Measurements from ENCODE around the gene SLC2A13. TPM values are rescaled to one million over a fixed set of nuclear protein-coding genes. Genes with fewer than 3 reads are reported as not detected.
"Not testable (repeated sequence)": the region's sequence is repeated elsewhere in the genome, so short reads cannot be mapped to it uniquely, and the experiment has no call there.

The SLC2A13 gene
- total RNA-seq, 1 experiment from 2014 or later = 1.6 TPM

- Histone ChIP-seq H3K4me1 (replicated peaks; ENCODE audit: insufficient read depth) (no peaks in the 10 kb centered on the region), H3F3A (ENCODE audit: insufficient read depth, low read depth) (no peaks in the 10 kb centered on the region), H3K36me3 (ENCODE audit: low read depth) (no peaks in the 10 kb centered on the region), H3K4me3 (no peak overlapping the region), H3K4me2 (no peak overlapping the region), H3K27ac (no peak overlapping the region), H3K79me2 (ENCODE audit: low read depth) (no peaks in the 10 kb centered on the region), H2AFZ (0 out of 2 replicates have a peak overlapping the region, but pooled peaks have one; percentile 29), H3K9me3 (ENCODE audit: insufficient read depth, low read depth) (no peaks in the 10 kb centered on the region), H3K27me3 (ENCODE audit: insufficient read depth, low read depth) (no peaks in the 10 kb centered on the region), H3K9me2 (ENCODE audit: insufficient read depth) (no peaks in the 10 kb centered on the region), H4K20me1 (ENCODE audit: insufficient read depth) (no peaks in the 10 kb centered on the region)
- intact Hi-C loops (cut with micrococcal nuclease; ENCODE audit: unreplicated experiment) = no loop called here
- no peak for TF ChIP-seq EZH2 (IDR thresholded peaks at IDR 0.05; ENCODE audit: low read depth)
- no peak for TF ChIP-seq CTCF (conservative IDR thresholded peaks at IDR 0.05)
- no TSS peak for BruUV-seq (replicated peaks)
- DNase-seq = no peak
- CTCF ChIA-PET = no interaction called here
- POLR2A ChIA-PET (ENCODE audit: unreplicated experiment) = no interaction called here
These were observed 51.2 kb downstream of the SLC2A13 start for GRCh38 chr12:40054555-40055227.

GRCh38 chr12:40049268-40049667, 56.6 kb downstream of the SLC2A13 start:
- POLR2A ChIA-PET (ENCODE audit: unreplicated experiment) = no interaction called here
- no peaks in the 10 kb centered on the region for H3K9me2 ChIP-seq (ENCODE audit: insufficient read depth)
- H3F3A ChIP-seq (ENCODE audit: insufficient read depth, low read depth) = no peaks in the 10 kb centered on the region
- TF ChIP-seq CTCF (conservative IDR thresholded peaks at IDR 0.05) (no peak), EZH2 (IDR thresholded peaks at IDR 0.05; ENCODE audit: low read depth) (no peak)
- no peak overlapping the region for H3K4me2 ChIP-seq
- H3K27me3 ChIP-seq (ENCODE audit: insufficient read depth, low read depth) = no peaks in the 10 kb centered on the region
- no peaks in the 10 kb centered on the region for H4K20me1 ChIP-seq (ENCODE audit: insufficient read depth)
- DNase-seq = no peak
- CTCF ChIA-PET = no interaction called here
- intact Hi-C loops (cut with micrococcal nuclease; ENCODE audit: unreplicated experiment) = no loop called here
- BruUV-seq (replicated peaks) = no TSS peak
- no peaks in the 10 kb centered on the region for H3K79me2 ChIP-seq (ENCODE audit: low read depth)
- no peak overlapping the region for H2AFZ ChIP-seq
- no peak overlapping the region for H3K4me3 ChIP-seq
- H3K4me1 ChIP-seq (replicated peaks; ENCODE audit: insufficient read depth) = no peaks in the 10 kb centered on the region
- no peak overlapping the region for H3K27ac ChIP-seq
- no peaks in the 10 kb centered on the region for H3K36me3 ChIP-seq (ENCODE audit: low read depth)
- no peaks in the 10 kb centered on the region for H3K9me3 ChIP-seq (ENCODE audit: insufficient read depth, low read depth)

- CTCF ChIA-PET; H3K9me2 ChIP-seq (ENCODE audit: insufficient read depth); intact Hi-C loops (cut with micrococcal nuclease; ENCODE audit: unreplicated experiment); H3F3A ChIP-seq (ENCODE audit: insufficient read depth, low read depth); H3K27me3 ChIP-seq (ENCODE audit: insufficient read depth, low read depth); H3K4me2 ChIP-seq; H3K27ac ChIP-seq; DNase-seq; H3K36me3 ChIP-seq (ENCODE audit: low read depth); POLR2A ChIA-PET (ENCODE audit: unreplicated experiment); H3K4me3 ChIP-seq; H3K4me1 ChIP-seq (replicated peaks; ENCODE audit: insufficient read depth); H3K9me3 ChIP-seq (ENCODE audit: insufficient read depth, low read depth); H4K20me1 ChIP-seq (ENCODE audit: insufficient read depth); H3K79me2 ChIP-seq (ENCODE audit: low read depth); H2AFZ ChIP-seq; BruUV-seq (replicated peaks): not testable (repeated sequence)
These were observed 58.9 kb downstream of the SLC2A13 start for GRCh38 chr12:40047002-40047401.

GRCh38 chr12:40045656-40046055, 60.2 kb downstream of the SLC2A13 start:
- no peak for TF ChIP-seq CTCF (conservative IDR thresholded peaks at IDR 0.05)
- no peak for TF ChIP-seq EZH2 (IDR thresholded peaks at IDR 0.05; ENCODE audit: low read depth)
- Histone ChIP-seq H3K9me3 (ENCODE audit: insufficient read depth, low read depth) (no peaks in the 10 kb centered on the region), H3K4me2 (no peak overlapping the region), H3K4me3 (no peak overlapping the region), H2AFZ (no peak overlapping the region), H3K79me2 (ENCODE audit: low read depth) (no peaks in the 10 kb centered on the region), H3K4me1 (replicated peaks; ENCODE audit: insufficient read depth) (no peaks in the 10 kb centered on the region), H3K36me3 (ENCODE audit: low read depth) (no peaks in the 10 kb centered on the region), H3K27me3 (ENCODE audit: insufficient read depth, low read depth) (no peaks in the 10 kb centered on the region), H3K27ac (no peak overlapping the region), H4K20me1 (ENCODE audit: insufficient read depth) (no peaks in the 10 kb centered on the region), H3F3A (ENCODE audit: insufficient read depth, low read depth) (no peaks in the 10 kb centered on the region), H3K9me2 (ENCODE audit: insufficient read depth) (no peaks in the 10 kb centered on the region)
- DNase-seq = no peak
- ChIA-PET CTCF (no interaction called here), POLR2A (ENCODE audit: unreplicated experiment) (no interaction called here)
- intact Hi-C loops (cut with micrococcal nuclease; ENCODE audit: unreplicated experiment) = no loop called here
- no TSS peak for BruUV-seq (replicated peaks)
